Transverse colon (tissue), 4 donors: ENCODE data around the gene FHAD1. TPM values are rescaled to one million over a fixed set of nuclear protein-coding genes. Genes with fewer than 3 reads are reported as not detected.
A peak's percentile ranks its signal among the peaks of the same experiment; 100 is the strongest.

Experiments used
- DNase-seq: peaks from one replicate; pipeline ENCODE4 v3.0.0-alpha.2; 2019
- H3K27ac ChIP-seq, 4 donors: fragments of 200-600 bp; sonication (generic); 2 replicates each; pipeline ENCODE4 v1.5.1; 2016 to 2018; ENCODE audit warnings: inconsistent platforms in 4 of 4
- H3K27me3 ChIP-seq: fragments of 200-600 bp; sonication (generic); 2 replicates; pipeline ENCODE4 v1.5.1; 2017; ENCODE audit warnings: inconsistent platforms
- H3K36me3 ChIP-seq, 4 donors: fragments of 200-600 bp; sonication (generic); 2 replicates each; pipeline ENCODE4 v1.5.1; 2017 to 2019; ENCODE audit warnings: inconsistent platforms in 4 of 4
- H3K4me1 ChIP-seq, 4 donors: fragments of 200-600 bp; sonication (generic); 2 replicates each; pipeline ENCODE4 v1.5.1; 2017 to 2020; ENCODE audit warnings: inconsistent platforms in 4 of 4
- H3K4me3 ChIP-seq, 4 donors: fragments of 200-600 bp; sonication (generic); 1 replicate in 1 of 4; 2 replicates in 3 of 4; pipeline versions ENCODE4 v1.5.1 to v1.6.1; 2017 to 2019; ENCODE audit warnings: inconsistent platforms in 4 of 4
- H3K9me3 ChIP-seq, 2 donors: fragments of 200-600 bp; sonication (generic); 2 replicates each; pipeline ENCODE4 v1.5.1; 2017 to 2019; ENCODE audit warnings: inconsistent platforms in 2 of 2
- EP300 ChIP-seq: sonication (generic); formaldehyde crosslinking; IDR thresholded peaks from one replicate; pipeline ENCODE4 v1.6.1; 2017; ENCODE audit warnings: antibody characterized with exemption, low read depth
- POLR2A ChIP-seq: fragments of 450-650 bp; IDR thresholded peaks from one replicate; pipeline ENCODE4 v1.6.1; 2016; ENCODE audit warnings: antibody characterized with exemption, mild to moderate bottlenecking, moderate library complexity
- POLR2AphosphoS5 ChIP-seq, 3 donors: sonication (generic); formaldehyde crosslinking; IDR thresholded peaks; one replicate each; pipeline ENCODE4 v1.6.1; 2016; ENCODE audit warnings: antibody characterized with exemption in 3 of 3
- WGBS, 2 donors: methylation state at CpG; one replicate each; pipeline ENCODE4 v1.1.5; 2018; ENCODE audit warnings: low coverage in 1 of 2; 5-methylcytosine and 5-hydroxymethylcytosine counted together
- in situ Hi-C, 4 donors: fragments of 200-750 bp; cut with MboI; loops; one replicate each; pipeline versions ENCODE4 v1.15.0 to v1.15.1; 2017; ENCODE audit warnings: low sequenced_read_pairs in 3 of 4, low pct_ligation_motif_present in 1 of 4, low pct_unique_long_range_greater_than_20kb in 1 of 4
- intact Hi-C: fragments of 100-400 bp; cut with DNase I; formaldehyde crosslinking; loops from one replicate; pipeline ENCODE4 v1.15.1; 2023; ENCODE audit warnings: low total_unique reads
- total RNA-seq, 4 donors: library from RNA; depleted of rRNA; stranded (reverse); fragments of >200 nt; gene quantifications; one replicate each; pipeline ENCODE4 v1.1.0, GENCODE V29; 2016
- TF ChIP-seq, protein P1 (sequence below), 5 experiments: fragments of 200-600 bp in 3 of 5; fragments of 450-650 bp in 2 of 5; sonication (generic) in 3 of 5; IDR thresholded peaks; 1 replicate in 2 of 5; 2 replicates in 3 of 5; pipeline ENCODE4 v1.5.1; 2016 to 2017; ENCODE audit warnings: antibody characterized with exemption in 5 of 5, inconsistent platforms in 3 of 5, mild to moderate bottlenecking in 2 of 5, moderate library complexity in 1 of 5

FHAD1 gene
- total RNA-seq, 4 donors from 2014 or later = 0.75 to 0.82 TPM; not detected in 2

DNA sequence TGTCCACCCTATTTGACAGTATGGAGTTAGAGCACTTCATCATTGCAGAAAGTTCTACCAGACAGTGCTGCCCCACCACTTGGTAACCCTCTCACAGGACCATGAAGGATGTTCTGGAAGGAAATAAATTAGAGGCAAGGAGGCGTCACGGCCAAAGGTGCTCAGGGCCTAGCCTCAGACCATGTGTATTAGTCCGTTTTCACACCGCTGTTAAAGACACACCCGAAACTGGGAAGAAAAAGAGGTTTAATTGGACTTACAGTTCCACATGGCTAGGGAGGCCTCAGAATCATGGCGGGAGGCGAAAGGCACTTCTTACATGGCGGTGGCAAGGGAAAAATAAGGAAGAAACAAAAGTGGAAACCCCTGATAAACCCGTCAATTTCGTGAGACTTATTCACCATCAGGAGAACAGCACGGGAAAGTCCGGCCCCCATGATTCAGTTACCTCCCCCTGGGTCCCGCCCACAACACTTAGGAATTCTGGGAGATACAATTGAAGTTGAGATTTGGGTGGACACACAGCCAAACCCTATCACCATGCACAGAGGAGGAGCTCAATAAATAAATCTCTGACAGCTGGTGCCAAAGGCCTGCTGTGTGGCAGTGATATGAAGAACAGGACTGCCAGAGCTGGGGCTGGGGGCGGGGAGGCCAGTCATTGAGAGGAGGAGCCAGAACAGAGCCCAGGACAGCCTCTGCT is 75.8 kb downstream of the FHAD1 start:
- in situ Hi-C loops (no loop called here), intact Hi-C loops (loop anchor here (1.0 kb wide), 1 partner anchor 110 kb away; no protein-coding TSS in a partner anchor)
- no peaks in the 10 kb centered on the region for H3K27me3 ChIP-seq
- DNase-seq = peak; percentile 63
- H3K27ac ChIP-seq = peak overlapping the region; percentile 34 to 83 (median 67)
- H3K4me1 ChIP-seq = peaks cover 7 to 23% (median 16%) of the 10 kb centered on the region in 4 donors
- WGBS, 2 donors = 74 to 82% methylated on average over 12 to 14 of the region's 14 CpGs
- peak overlapping the region in 1 of 4 donors; percentile 18 for H3K4me3 ChIP-seq
- no peaks in the 10 kb centered on the region for H3K36me3 ChIP-seq
- H3K9me3 ChIP-seq = no peaks in the 10 kb centered on the region
- TF ChIP-seq POLR2AphosphoS5 (IDR thresholded peaks at IDR 0.05) (no peak), POLR2A (no peak), EP300 (no peak)
- TF ChIP-seq, protein P1, sequence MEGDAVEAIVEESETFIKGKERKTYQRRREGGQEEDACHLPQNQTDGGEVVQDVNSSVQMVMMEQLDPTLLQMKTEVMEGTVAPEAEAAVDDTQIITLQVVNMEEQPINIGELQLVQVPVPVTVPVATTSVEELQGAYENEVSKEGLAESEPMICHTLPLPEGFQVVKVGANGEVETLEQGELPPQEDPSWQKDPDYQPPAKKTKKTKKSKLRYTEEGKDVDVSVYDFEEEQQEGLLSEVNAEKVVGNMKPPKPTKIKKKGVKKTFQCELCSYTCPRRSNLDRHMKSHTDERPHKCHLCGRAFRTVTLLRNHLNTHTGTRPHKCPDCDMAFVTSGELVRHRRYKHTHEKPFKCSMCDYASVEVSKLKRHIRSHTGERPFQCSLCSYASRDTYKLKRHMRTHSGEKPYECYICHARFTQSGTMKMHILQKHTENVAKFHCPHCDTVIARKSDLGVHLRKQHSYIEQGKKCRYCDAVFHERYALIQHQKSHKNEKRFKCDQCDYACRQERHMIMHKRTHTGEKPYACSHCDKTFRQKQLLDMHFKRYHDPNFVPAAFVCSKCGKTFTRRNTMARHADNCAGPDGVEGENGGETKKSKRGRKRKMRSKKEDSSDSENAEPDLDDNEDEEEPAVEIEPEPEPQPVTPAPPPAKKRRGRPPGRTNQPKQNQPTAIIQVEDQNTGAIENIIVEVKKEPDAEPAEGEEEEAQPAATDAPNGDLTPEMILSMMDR (IDR thresholded peaks at IDR 0.05) = no peak

DNA sequence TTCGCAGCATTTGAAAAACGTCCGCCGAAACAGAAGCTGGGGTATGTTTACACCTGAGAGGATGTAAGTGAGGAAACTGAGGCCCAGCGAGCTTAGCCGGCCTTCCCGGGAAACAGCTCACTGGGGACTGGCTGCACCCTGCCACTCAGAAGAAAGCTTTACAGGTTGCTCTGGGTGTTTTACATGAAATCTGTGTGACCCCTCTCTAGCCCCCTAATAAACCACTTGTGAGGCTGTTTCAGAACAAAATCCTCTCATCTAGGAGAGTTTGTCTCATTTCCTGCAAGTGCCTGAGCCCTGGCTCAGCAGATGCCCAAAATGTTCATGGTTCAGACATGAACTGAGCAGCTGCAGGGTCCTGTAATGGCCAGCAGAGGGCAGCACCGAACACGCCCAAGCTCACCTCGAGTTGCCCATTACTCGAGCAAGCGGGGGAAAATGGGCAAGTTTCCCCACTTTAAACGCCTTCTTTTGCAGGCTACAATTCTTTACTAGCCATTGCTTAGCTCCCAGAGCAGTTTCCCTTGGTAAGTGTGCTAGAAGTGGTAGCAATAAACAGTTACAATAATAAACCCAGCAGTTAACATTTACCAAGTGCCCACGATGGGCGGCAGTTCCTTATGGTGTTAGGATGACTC is 76.4 kb downstream of the FHAD1 start:
- Histone ChIP-seq H3K27ac (peak overlapping the region; percentile 34 to 83 (median 67)), H3K4me3 (peak overlapping the region in 1 of 4 donors; percentile 18), H3K27me3 (no peaks in the 10 kb centered on the region), H3K9me3 (no peaks in the 10 kb centered on the region), H3K4me1 (peaks cover 10 to 29% (median 17%) of the 10 kb centered on the region in 4 donors), H3K36me3 (no peaks in the 10 kb centered on the region)
- DNase-seq = peak; percentile 82
- WGBS, 2 donors = 18 to 28% methylated on average over 9 to 15 of the region's 15 CpGs
- TF ChIP-seq EP300 (no peak), POLR2A (no peak)
- TF ChIP-seq, protein P1 (IDR thresholded peaks at IDR 0.05) = peak; percentile 98 to 99 (median 98)
- intact Hi-C loops (loop anchor here (1.0 kb wide), 1 partner anchor 109 kb away; no protein-coding TSS in a partner anchor), in situ Hi-C loops (no loop called here)

DNA sequence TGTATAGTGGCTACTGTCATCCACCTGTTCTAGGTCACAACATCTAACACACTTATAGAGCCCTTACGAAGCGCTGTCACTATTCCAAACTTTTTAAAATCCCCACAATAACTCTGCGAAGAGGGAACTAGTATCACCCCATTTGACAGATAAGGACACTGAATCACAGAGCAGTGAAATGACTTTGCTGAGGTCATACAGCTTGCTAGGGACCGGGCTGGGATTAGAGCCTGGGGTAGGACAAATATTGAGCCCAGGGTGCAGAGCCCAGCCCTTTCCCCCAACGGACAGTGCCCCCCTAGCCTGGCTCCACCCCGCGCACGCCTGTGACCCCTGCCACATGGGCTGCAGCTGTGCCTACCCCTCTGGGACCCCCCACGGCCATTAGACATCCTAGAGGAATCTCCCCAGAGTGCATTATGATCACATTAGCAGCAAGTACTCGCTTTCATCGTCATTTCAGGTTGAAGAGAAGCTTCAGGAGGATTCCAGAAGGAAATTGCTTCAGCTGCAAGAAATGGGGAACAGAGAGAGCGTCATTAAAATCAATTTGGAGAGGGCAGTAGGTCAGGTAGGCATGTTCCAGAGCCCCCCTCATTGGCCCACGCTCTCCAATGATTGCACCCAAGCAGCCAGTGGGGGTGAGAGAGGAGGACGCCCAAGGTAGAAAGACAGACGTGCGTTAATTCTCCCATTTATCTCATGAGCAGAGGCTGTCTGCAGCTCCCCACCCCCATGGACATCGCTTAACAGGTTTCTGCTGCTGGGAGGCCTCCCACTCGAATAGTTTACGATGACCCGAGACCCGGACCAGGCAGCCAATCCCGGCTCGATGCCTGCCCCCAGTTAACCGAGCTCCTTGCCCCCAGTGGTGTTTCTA is 77.2 kb downstream of the FHAD1 start:
- TF ChIP-seq POLR2AphosphoS5 (IDR thresholded peaks at IDR 0.05) (no peak), EP300 (no peak), POLR2A (no peak)
- TF ChIP-seq, protein P1 (IDR thresholded peaks at IDR 0.05) = no peak
- Histone ChIP-seq H3K27me3 (no peaks in the 10 kb centered on the region), H3K4me1 (peaks cover 16 to 36% (median 25%) of the 10 kb centered on the region in 4 donors), H3K9me3 (no peaks in the 10 kb centered on the region), H3K36me3 (no peaks in the 10 kb centered on the region), H3K27ac (peak overlapping the region in 2 of 4 donors; percentile 62 to 83), H3K4me3 (no peak overlapping the region)
- intact Hi-C loops = loop anchor here (1.0 kb wide), 1 partner anchor 108 kb away; no protein-coding TSS in a partner anchor
- no peak for DNase-seq
- in situ Hi-C loops = no loop called here
- WGBS, 2 donors = 64 to 68% methylated on average over 13 to 24 of the region's 24 CpGs
